Measurements from ENCODE around the gene PRCC.
"Not testable (repeated sequence)": the region's sequence is repeated elsewhere in the genome, so short reads cannot be mapped to it uniquely, and the experiment has no call there.

The PRCC gene

DNA sequence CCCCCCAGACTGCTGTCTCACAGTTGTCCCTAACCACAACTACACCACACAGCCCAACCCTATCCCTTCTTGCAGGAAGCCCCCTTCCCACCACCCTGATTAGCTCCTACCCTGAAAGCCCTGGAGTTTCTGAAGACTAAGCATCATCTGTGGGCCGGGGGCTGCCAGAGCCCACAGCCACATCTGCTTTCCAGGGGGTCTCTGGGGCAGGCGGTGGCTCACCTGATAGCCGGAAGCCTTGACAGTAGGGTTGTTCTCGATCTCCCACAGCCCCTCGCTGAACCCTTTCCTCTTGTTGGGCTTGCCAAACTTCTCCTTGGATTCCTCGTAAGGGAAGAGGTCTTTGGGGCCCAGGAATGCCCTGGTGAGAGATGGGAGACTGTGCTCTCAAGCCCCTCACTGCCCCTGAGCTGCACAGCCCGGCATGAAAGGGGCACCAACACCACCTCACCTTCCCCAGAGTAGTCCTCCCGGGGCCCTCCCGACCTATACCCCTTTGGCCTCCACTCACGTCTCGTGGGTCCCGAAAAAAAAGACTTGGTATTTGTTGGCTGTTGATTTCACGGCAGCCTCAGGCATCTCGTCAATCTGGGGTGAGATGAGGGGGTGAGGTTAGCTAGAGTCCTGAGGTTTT is 22.4 kb upstream of the PRCC start:
- no peak for DNase-seq

DNA sequence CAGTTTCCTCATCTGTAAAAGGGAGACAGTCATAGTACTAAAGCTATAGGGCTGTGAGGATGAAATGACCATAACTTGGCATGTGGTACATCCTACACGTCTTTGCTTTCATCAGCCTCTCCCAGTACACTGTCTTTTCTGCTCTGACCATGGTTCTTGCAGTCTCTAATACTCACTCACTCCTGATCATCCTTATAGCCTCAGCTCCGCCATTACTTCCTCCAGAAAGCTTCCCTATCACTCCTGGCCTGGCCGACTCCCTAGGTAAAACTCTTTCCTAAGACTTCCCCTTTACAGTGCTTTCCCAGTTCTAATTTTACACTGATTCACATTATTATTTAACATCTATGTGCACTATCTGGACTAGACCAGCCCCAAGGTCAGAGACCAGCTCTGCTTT is 21.5 kb upstream of the PRCC start:
- DNase-seq: no peak

DNA sequence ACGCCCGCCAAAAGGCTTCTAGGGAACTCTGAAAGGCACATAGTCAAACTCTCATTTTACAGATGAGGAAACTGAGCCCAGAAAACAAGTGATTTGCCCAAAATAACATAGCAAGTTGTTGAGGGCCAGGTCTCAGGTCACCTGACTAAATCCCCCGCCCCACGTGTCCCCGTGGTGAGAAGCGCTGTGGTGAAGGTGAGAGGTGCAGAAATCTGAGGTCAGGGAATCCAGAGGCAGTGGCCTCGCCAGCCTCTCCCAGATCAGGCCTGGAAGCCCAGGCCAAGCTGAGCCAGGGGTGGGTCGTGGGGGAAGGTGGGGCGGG is 21.0 kb upstream of the PRCC start:
- DNase-seq: no peak

DNA sequence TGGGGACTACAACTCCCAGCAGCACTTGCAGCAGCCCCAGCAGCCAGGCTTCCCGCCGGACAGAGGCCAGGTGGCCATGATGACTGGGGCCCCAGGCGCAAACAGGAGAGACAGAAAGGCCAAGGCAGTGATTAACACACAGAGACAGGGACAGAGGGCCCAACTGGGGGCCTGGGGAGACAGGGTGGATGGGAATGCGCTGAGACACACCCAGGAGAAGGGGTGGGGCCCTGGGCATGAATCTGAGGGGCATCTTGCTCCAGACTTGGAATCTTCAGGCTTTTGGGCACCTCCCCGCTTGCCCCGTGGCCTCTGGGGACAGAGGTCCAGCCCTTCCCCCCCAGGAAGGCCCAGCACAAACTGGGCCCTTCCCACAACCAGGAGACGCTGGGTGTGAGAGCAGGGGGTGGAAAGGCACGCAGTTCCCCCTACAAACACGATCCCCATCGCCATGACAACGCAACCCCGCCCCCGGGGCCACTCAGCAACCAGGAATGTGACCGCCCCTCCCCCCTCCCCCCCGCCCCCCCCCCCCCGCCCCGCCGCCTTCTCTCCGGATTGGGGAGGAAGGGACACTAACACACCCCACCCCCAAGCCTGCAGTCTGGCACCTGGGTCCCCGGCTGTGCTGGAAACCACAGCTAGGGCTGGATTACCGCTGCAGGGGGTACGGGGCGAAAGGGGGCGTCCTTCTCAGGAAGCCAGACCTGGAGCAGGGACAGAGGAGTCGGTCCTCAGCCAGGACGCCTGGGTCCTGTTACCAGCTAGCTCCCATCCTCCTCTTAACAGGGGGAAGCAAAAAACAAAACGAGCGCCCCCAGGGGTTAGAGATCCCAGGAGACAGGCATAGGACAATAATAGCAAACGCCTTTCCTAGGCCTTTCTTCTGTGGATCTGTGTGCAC is 20.4 kb upstream of the PRCC start:
- DNase-seq: peak; percentile 43

DNA sequence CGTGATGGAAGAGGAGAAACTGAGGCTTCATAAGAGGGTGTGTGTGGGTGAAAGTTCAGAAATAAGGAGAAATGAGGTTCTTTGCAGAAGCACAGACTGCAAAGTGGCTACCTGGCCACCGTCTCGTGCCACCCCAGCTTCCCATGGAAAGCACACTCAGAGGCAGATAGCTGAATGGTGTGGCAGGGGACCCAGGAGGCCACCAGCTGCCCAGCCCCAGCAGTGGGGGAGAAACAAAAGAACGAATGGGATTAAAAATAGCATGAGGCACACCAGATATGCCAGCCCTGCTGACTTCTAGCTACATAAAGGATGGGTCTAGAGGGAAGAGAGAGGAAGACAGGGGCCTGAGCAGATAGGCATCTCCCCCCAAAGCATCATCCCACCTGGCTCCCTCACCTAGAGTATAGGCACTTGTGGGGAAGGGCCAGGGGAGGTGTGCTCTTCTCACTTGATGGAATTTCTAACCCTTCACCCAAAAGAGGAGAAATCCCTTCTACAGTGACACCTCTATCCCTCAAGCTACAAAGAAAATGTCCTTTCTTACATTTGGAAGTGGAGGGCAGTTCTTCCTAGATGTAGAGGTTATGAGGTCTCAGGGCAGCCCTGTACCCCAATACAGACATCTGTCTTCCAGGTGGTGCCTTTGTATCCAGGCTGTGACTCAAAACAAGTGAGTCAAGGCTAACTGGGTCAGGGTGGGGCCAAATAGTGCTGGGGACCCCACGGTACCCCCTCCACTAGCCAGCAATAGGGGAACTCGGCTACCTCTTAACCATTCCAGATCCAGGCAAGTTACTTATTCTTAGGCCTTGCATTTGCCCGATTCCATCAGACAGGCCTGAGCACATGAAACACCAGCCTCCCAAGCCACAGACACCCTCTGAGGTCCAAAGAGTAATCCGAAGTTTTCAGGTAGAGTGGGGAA is 19.3 kb upstream of the PRCC start:
- no peak for DNase-seq

DNA sequence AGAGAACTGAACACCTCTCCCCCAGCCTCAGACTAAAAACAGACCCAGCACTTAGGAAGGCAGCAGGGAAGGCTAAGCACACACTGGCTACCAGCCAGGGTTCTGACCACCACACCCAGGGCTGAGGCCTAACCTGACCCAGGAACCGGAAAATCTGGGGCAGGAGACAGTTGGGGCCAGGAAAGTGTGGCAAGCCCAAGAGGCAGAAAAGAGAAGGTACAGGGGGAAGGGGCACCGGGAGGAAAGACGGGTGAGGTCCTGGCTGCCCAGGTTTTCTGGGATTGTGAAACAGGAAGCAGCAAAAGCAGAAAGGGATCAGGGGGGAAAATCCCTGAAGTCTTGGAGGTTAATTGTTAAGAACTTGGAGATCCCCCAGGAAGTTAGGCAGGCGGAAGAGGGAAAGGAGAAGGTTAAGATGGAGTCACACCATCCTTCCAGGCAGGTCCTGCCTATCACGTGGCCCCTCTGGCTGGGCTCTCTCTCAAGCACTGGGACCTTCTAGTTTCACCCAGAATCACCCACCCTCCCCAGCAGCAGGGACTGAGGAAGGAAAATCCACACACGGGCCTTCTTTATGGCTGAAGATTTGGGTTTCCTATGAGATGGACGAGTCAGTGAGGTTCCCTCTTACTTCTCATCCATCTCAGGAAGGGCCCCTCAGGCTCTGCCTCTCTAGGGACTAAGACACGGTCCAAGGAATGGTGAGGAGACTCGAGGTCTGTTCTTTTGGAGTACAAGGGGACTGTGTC is 18.5 kb upstream of the PRCC start:
- no peak for DNase-seq

DNA sequence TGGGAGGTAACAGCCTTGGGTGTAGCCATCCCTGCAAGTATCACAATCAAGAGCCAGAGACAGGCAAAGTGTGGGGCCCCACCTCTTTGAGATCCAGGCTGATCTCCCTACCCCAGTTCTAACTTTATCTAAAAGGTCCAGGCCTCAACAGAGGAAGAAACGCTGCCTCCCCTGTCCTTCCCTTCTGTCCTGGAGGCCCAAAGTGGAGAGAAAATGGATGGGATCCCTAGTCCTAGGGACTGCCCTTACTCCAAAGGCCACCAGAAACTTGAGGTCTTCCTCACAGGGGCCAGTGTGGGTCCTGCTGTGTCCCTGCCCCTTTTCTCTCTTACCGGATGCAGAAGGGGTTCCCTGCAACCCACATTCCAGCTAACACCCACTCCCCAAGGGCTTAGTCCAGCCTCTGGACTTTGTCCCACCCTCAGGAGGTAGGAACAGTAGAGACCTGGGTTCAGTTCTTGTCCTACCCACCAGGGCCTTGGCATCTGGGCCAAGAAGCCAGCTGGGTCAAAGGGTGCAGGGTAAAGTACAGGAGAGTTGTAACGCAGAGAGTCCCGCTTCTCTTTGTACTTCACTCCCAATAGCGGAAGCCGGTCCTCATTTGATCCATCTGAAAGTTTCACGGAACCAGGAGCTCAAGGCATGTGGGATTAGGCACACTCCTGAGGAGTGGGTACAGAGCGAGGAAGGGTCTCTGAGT is 17.8 kb upstream of the PRCC start:
- no peak for DNase-seq

DNA sequence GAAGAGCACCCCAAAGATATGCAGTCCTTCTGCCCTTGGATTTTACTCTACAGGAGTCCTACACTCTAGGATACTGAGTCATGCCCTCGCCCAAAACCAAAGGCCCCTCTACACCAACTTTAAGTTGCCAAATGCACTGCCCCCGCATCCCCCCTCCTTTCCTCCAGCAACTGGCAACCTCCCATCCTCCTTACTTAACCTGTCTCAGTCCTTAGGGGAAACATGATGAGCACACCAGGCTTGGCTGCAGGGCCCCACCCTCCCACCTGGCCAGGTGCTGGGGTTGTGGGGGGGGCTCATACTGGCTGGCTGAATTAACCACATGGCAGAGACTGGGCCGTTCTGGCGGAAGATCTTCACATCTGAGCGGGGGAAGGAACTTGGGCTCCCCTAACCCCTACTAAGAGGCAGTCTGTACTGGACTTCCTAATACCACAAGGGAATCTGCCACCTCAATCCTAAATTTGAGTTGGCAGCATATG is 17.1 kb upstream of the PRCC start:
- DNase-seq: no peak

DNA sequence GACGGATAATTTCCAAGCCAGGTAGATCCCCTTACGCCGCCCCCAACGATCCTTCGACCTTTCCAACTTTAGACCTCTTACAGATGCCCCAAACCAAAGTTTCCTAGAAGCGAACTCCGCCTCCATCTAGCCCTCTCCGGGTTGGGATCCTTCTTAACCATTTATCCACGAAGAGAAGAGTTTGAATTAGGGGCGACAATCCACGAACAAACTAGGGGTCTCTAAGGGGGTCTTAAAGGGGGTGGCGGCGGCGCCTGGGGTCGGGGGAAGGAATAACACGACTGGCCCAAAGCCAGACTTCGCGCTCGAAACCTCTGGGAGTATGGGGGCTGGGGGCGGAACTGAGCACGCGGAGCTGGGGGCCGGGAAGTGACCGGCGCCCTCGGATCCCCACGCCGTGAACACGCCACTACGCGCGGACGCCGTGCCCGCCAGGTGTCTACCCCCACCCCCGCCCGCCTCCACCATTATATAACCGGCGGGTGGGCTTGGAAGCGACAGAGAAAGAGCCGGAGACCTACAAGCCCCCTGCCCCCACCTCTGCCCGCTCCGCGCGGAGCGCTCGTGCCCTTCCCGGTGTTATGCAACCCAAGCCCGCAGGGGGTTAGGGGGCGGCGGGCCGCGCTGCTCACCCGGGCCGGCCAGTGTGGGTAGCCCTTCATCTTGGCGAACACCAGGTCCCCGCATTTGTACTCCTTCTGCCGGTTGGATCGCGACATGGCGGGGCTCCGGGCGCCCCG is 16.5 kb upstream of the PRCC start:
- DNase-seq: no peak

DNA sequence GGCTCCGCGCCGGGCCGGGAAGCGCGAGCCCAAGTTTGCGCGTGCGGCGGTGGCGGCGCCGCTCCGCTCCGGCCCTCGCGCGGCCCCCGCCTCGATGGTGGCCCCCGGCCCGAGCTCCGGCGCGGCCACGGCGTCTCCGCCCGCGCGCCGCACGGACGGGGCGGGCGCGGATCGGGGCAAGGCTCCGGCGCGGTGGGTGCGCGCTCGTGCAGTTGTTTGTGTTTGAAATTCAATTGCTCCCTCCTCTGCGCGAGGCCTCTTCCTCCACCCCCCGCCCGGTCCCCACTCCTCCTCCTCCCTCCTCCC is 15.9 kb upstream of the PRCC start, which contains the start of gene HDGF:
HDGF (minus strand) TSS at position 225 of the 306 bp plus-strand sequence. CDS start 246 bp downstream, outside the sequence.
- DNase-seq: no peak

DNA sequence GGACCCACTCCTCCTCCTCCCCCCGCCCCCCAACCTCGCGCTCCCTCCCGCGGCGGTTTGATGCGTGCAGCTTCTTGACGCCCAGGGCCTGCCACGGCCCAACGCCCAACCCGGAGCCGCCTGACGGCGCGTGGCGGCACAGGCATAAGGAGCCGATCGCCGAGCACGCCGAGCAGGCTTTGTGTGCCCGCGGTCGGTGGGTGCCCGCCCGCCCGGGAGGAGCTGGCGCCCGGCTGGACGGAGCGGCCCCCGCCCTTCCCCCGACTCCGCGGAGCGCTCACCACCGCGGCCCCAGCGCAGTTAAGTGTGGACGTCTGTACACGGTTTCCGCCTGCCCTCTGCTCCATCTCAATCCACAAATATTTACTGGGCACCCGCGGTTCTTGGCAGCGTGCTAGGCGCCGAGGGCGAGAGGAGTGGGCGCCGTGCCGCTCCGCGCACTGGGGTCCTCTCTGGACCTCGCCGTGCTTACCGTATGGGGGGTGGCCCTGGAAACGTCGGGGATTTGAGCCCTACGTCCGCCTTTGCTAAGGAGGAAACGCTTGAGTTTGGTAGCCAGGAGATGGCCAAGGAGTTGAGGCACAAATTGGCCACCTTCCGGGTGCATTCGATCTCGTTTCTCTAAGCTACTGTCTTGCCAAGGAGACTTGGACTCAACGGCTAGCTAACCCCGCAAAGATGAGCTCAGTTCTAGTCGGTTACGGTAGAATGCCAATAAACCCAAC is 15.4 kb upstream of the PRCC start:
- DNase-seq: peak; percentile 92

DNA sequence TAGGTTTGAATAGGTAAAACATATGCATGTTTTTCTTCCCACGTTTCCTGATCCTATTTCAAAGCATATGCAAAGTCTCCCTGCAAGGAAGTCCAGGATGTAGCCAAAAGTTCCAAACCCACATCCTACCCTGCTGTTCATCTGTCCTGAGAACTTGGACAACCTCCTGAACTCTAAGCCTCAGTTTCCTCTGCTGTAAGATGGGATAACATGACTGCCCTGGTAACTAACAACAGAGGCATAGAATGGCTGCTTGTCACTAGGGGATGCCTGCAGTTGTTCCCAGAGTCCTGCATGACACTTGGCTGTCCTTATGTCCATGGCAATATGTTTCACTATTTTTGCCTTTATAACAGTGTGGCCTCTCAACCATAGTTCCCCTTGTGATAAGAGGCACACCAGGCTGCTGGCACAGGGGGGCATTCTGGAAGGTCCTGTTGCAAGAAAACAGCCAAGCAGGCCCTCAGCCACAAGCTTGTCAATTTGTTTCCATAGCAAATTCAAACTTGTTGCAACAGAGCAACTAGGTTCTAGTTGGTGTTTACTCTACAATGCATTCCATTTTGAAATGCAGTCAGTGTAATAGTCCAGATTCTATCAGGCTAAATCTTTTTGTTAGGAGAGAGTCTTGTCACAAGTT is 14.4 kb upstream of the PRCC start:
- DNase-seq: no peak

DNA sequence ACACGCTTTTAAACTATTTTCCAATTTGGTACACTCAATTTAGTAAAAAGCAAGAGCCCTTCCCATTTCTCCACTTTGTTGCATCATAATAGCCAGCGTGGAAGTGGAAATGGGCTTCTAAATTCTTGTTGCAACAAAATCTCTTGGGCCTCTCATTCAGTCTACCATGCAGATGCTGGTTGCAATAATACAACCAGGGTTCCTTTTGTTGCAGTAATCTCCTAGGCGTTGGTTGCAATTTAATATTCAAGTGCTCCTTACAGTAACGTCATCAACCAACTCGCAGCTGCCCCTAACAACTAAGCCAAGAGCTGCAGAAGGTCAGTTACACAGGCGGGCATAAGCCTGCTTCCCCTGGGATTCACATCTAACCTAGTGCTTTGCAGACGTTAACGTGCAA is 13.1 kb upstream of the PRCC start:
- DNase-seq: no peak

DNA sequence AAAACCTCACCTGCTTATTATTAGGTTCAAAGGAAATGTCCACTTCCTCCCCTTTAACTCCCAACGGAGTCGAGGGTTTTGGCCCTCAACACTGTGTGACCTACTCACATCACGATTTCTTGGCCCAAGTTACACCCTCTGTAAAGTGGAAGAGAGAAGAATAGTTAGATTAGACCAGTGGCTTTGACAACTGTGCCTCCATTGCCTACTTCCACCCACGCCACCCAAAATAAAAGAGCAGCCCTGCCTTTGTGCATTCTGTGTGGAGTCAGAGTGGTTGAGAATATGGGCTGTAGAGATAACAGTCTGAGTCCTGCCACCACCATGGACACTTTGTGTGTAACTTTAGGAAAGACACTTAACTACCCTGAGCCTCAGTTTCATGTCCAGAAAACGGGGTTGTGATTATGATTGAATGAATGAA is 11.8 kb upstream of the PRCC start:
- no peak for DNase-seq

DNA sequence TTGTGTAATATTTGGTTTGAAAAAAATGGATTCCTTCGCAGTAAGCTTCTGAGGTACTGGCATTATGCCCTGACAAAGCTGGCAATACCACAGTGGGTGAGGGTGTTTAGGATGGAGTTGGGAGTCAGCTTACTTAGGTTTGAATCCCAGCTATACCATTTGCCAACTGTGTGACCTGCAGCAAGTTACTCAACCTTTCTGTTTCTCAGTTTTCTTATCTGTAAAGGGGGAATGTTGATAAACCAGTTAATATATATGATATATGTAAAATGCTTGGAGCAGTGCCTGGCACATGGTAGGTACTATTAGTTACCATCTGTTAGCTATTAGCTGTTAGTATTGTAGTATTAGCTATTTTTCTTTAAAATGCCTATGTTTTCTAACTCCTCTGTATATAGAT is 11.0 kb upstream of the PRCC start:
- DNase-seq: no peak

DNA sequence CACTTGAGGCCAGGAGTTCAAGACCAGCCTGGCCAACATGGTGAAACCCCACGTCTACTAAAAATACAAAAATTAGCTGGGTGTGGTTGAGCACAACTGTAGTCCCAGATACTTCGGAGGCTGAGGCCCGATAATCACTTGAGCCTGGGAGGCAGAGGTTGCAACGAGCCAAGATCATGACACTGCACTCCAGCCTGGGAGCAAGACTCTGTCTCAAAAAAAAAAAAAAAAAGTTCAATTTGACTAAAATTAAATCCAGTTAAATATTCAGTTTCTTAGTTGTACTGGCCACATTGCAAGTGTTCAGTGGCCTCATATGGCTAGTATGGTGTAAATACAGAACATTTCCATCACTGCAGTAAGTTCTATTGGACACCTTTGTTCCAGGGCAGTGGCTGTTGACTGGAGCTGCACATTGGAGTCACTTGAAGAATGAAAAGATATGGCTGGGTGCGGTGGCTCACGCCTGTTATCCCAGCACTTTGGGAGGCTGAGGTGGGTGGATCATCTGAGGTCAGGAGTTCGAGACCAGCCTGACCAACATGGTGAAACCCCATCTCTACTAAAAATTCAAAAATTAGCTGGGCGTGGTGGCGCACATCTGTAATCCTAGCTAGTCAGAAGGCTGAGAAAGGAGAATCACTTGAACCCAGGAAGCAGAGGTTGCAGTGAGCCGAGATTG is 9.6 kb upstream of the PRCC start:
- not testable (repeated sequence) for DNase-seq

DNA sequence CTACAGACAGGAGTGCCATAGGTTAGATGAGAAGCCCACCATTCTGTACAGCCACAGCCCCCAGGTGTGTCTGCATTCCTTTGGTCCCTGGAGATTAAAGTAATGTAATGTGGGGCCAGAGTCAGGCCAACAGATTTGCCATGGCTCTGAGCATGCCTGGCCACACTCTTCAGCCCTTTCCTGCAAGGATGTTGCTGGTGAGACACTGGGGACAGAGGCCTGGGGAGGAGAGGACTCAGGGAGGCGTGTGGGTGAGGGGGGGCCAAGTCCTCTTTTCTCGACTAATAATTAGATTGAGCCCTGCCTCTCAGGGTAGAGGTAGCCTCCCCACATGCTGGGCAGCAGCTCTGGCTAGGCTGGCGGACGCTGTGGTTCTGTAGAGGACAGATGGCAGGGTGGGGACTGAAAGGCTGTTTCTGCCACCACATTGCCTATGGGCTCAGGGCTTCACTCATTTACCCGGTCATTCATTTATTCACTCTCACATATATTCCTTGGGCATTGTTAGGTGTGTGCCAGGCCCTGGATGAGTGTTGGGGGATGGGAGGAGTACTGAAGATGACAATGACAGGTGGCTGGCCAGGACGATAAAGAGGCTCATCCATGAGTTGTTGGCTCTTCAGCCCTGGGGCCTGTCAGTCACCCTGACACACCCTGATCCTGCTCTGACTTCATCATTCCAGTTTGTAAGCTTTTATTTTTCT is 7.1 kb upstream of the PRCC start:
- no peak for DNase-seq

DNA sequence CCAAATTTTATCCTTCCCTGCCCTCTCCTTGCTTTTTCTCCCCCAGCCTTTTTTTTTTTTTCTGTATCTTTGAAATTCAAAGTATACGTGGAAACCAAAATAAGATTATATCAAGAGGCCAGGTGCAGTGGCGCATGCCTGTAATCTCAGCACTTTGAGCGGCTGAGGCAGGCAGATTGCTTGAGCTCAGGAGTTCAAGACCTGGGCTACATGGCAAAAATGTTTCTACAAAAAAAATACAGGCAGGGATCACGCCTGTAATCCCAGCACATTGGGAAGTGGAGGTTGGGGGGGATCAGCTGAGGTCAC is 6.6 kb upstream of the PRCC start:
- no peak for DNase-seq

DNA sequence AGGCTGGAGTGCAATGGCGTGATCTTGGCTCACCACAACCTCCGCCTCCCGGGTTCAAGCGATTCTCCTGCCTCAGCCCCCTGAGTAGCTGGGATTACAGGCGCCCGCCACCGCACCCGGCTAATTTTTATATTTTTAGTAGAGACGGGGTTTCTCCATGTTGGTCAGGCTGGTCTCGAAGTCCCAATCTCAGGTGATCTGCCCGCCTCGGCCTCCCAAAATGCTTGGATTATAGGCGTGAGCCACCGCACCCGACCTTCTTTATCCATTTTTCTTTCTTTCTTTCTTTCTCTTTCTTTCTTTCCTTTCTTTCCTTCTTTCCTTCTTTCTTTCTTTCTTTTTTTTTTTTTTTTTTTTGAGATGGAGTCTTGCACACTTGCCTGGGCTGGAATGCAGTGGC is 2.2 kb upstream of the PRCC start:
- not testable (repeated sequence) for DNase-seq
